ENCODE measurements around the gene CTSZ. TPM values are rescaled to one million over a fixed set of nuclear protein-coding genes. Genes with fewer than 3 reads are reported as not detected.

The CTSZ gene
- total RNA-seq, 1 experiment from 2014 or later, result 26.3 TPM

DNA sequence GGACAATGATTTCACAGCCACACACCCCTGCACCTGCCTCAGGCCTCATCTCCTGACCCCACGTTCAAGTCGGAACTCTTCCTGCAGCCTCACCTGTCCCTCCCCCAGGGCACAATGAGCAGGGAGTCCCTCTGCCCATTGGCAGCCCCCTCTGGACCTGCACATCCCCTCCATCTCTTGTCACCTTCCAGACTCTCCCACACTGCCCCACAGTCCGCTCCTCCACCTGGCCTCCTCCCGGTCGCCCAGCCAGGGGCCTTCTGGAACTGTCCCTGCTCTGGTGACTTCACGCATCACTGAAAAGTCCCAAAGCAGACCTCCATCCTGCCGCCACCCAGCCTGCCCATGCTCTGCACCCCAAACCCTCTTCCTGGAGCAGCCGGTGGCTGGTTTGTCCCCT is 4.7 kb downstream of the CTSZ start:
- CTCF ChIA-PET, result no interaction called here
- Mint-ChIP-seq H3K9me3 (no peaks in the 10 kb centered on the region), H3K27ac (no peak overlapping the region), H3K27me3 (ENCODE audit: low read depth) (peaks cover 5% of the 10 kb centered on the region; the same call in 1 of the 2 replicates), H3K4me1 (peaks cover 12% of the 10 kb centered on the region), H3K36me3 (peaks cover 3% of the 10 kb centered on the region; the same call in 1 of the 2 replicates), H3K4me3 (no peak overlapping the region)
- no peak for ATAC-seq
- POLR2A ChIA-PET, result no interaction called here
- DNase-seq (ENCODE audit: low spot score), result no peak
- TF ChIP-seq RORB (CRISPR knock-in tag; IDR thresholded peaks at IDR 0.05), result no peak
- TF ChIP-seq ERG (CRISPR knock-in tag; IDR thresholded peaks at IDR 0.05), result no peak
- TF ChIP-seq, protein P1, sequence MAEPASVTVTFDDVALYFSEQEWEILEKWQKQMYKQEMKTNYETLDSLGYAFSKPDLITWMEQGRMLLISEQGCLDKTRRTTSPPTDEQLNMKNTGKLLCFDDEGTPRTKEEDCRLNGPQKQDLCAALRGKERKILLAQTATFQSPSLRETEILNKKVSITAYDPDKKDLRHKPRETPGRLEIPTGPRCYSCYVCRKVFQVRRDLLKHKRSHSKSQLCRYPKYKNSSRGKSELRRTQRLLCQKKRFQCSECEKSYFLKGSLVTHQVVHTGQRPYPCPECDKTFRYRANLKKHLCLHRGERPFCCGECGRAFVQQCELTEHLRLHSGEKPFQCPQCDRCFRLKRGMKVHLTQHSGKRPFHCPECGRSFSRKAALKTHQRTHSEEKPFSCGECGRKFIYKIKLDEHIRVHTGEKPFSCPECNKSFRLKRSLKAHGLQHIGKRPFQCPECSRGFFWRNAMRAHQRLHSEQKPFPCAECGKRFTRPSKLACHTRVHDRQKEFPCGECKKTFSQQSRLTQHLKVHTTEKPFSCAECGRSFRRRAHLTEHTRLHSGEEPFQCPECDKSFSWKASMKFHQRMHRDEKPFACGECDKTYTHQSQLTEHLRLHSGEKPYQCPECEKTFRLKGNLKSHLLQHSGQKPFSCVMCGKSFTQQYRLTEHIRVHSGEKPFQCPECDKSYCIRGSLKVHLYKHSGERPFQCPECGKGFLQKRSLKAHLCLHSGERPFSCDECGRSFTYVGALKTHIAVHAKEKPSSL (CRISPR knock-in tag; conservative IDR thresholded peaks at IDR 0.05), result no peak
- no peak for TF ChIP-seq ZNF671 (CRISPR knock-in tag; IDR thresholded peaks at IDR 0.05)
- no peak for TF ChIP-seq ZNF138 (CRISPR knock-in tag; conservative IDR thresholded peaks at IDR 0.05)
- TF ChIP-seq, protein P2, sequence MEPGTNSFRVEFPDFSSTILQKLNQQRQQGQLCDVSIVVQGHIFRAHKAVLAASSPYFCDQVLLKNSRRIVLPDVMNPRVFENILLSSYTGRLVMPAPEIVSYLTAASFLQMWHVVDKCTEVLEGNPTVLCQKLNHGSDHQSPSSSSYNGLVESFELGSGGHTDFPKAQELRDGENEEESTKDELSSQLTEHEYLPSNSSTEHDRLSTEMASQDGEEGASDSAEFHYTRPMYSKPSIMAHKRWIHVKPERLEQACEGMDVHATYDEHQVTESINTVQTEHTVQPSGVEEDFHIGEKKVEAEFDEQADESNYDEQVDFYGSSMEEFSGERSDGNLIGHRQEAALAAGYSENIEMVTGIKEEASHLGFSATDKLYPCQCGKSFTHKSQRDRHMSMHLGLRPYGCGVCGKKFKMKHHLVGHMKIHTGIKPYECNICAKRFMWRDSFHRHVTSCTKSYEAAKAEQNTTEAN (CRISPR knock-in tag; IDR thresholded peaks at IDR 0.05), result no peak
- TF ChIP-seq FOXK1 (CRISPR knock-in tag; IDR thresholded peaks at IDR 0.05), result no peak
- TF ChIP-seq, protein P3, sequence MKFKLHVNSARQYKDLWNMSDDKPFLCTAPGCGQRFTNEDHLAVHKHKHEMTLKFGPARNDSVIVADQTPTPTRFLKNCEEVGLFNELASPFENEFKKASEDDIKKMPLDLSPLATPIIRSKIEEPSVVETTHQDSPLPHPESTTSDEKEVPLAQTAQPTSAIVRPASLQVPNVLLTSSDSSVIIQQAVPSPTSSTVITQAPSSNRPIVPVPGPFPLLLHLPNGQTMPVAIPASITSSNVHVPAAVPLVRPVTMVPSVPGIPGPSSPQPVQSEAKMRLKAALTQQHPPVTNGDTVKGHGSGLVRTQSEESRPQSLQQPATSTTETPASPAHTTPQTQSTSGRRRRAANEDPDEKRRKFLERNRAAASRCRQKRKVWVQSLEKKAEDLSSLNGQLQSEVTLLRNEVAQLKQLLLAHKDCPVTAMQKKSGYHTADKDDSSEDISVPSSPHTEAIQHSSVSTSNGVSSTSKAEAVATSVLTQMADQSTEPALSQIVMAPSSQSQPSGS (CRISPR knock-in tag; IDR thresholded peaks at IDR 0.05; ENCODE audit: borderline replicate concordance, low read depth), result no peak
- TF ChIP-seq NR2C2 (CRISPR knock-in tag; IDR thresholded peaks at IDR 0.05), result no peak
- no peak for TF ChIP-seq ZNF512 (CRISPR knock-in tag; IDR thresholded peaks at IDR 0.05; ENCODE audit: borderline replicate concordance)
- TF ChIP-seq MXD4 (CRISPR knock-in tag; IDR thresholded peaks at IDR 0.05; ENCODE audit: borderline replicate concordance), result no peak

GRCh38 chr20:59001449-59002171 is 5.4 kb downstream of the CTSZ start:
- peaks cover 12% of the 10 kb centered on the region for H3K4me1 Mint-ChIP-seq
- H3K4me3 Mint-ChIP-seq, result no peak overlapping the region
- POLR2A ChIA-PET, result interaction anchor here (0.5 kb wide), 1 partner anchor 431 kb away, joined by 9 read pairs; no protein-coding TSS in a partner anchor
- no peak for DNase-seq (ENCODE audit: low spot score)
- peaks cover 6% of the 10 kb centered on the region; the same call in 1 of the 2 replicates for H3K36me3 Mint-ChIP-seq
- ATAC-seq, result no peak
- peaks cover 5% of the 10 kb centered on the region; the same call in 1 of the 2 replicates for H3K27me3 Mint-ChIP-seq (ENCODE audit: low read depth)
- no peak overlapping the region for H3K27ac Mint-ChIP-seq
- no peaks in the 10 kb centered on the region for H3K9me3 Mint-ChIP-seq
- CTCF ChIA-PET, result no interaction called here
- TF ChIP-seq CTCF (IDR thresholded peaks at IDR 0.05) (no peak), RELA (CRISPR knock-in tag; IDR thresholded peaks at IDR 0.05; ENCODE audit: borderline replicate concordance) (no peak), STAT6 (CRISPR knock-in tag; conservative IDR thresholded peaks at IDR 0.05; ENCODE audit: low read depth) (no peak), MXD4 (CRISPR knock-in tag; IDR thresholded peaks at IDR 0.05; ENCODE audit: borderline replicate concordance) (no peak)
- TF ChIP-seq, protein P4, sequence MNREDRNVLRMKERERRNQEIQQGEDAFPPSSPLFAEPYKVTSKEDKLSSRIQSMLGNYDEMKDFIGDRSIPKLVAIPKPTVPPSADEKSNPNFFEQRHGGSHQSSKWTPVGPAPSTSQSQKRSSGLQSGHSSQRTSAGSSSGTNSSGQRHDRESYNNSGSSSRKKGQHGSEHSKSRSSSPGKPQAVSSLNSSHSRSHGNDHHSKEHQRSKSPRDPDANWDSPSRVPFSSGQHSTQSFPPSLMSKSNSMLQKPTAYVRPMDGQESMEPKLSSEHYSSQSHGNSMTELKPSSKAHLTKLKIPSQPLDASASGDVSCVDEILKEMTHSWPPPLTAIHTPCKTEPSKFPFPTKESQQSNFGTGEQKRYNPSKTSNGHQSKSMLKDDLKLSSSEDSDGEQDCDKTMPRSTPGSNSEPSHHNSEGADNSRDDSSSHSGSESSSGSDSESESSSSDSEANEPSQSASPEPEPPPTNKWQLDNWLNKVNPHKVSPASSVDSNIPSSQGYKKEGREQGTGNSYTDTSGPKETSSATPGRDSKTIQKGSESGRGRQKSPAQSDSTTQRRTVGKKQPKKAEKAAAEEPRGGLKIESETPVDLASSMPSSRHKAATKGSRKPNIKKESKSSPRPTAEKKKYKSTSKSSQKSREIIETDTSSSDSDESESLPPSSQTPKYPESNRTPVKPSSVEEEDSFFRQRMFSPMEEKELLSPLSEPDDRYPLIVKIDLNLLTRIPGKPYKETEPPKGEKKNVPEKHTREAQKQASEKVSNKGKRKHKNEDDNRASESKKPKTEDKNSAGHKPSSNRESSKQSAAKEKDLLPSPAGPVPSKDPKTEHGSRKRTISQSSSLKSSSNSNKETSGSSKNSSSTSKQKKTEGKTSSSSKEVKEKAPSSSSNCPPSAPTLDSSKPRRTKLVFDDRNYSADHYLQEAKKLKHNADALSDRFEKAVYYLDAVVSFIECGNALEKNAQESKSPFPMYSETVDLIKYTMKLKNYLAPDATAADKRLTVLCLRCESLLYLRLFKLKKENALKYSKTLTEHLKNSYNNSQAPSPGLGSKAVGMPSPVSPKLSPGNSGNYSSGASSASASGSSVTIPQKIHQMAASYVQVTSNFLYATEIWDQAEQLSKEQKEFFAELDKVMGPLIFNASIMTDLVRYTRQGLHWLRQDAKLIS (CRISPR knock-in tag; IDR thresholded peaks at IDR 0.05; ENCODE audit: borderline replicate concordance), result no peak
